Osteocyte (in vitro differentiated cells): Measurements from ENCODE around the gene MATN1. TPM values are rescaled to one million over a fixed set of nuclear protein-coding genes. Genes with fewer than 3 reads are reported as not detected.

ENCODE experiments used
- DNase-seq: peaks from one replicate; pipeline ENCODE4 v3.0.0; 2021; ENCODE audit warnings: mixed read lengths; ENCODE audit not compliant: unreplicated experiment; ENCODE audit errors: extremely low spot score
- H3K27ac Mint-ChIP-seq: one replicate; pipeline ENCODE4 v1.8.0; 2021; ENCODE audit warnings: mild to moderate bottlenecking, mixed read lengths; ENCODE audit not compliant: unreplicated experiment
- H3K27me3 Mint-ChIP-seq: one replicate; pipeline ENCODE4 v1.8.0; 2021; ENCODE audit warnings: mixed read lengths; ENCODE audit not compliant: unreplicated experiment
- H3K36me3 Mint-ChIP-seq: one replicate; pipeline ENCODE4 v1.8.0; 2021; ENCODE audit warnings: mixed read lengths; ENCODE audit not compliant: unreplicated experiment
- H3K4me1 Mint-ChIP-seq: one replicate; pipeline ENCODE4 v1.8.0; 2021; ENCODE audit warnings: mixed read lengths; ENCODE audit not compliant: unreplicated experiment
- H3K4me3 Mint-ChIP-seq: one replicate; pipeline ENCODE4 v1.8.0; 2021; ENCODE audit warnings: mild to moderate bottlenecking, moderate library complexity, mixed read lengths; ENCODE audit not compliant: unreplicated experiment
- H3K9me3 Mint-ChIP-seq: one replicate; pipeline ENCODE4 v1.8.0; 2021; ENCODE audit warnings: mixed read lengths; ENCODE audit not compliant: unreplicated experiment
- total RNA-seq: library from RNA; stranded (reverse); gene quantifications from 2 replicates; pipeline ENCODE4 v1.2.1, GENCODE V29; 2021
- TF ChIP-seq, protein P1 (sequence below): fragments of 200-600 bp; sonication (generic); IDR thresholded peaks from 2 replicates; pipeline ENCODE4 v1.5.0; 2021; ENCODE audit warnings: antibody characterized with exemption, mild to moderate bottlenecking, moderate library complexity

Gene MATN1
- total RNA-seq, 1 donor from 2014 or later = 0.99 TPM

DNA sequence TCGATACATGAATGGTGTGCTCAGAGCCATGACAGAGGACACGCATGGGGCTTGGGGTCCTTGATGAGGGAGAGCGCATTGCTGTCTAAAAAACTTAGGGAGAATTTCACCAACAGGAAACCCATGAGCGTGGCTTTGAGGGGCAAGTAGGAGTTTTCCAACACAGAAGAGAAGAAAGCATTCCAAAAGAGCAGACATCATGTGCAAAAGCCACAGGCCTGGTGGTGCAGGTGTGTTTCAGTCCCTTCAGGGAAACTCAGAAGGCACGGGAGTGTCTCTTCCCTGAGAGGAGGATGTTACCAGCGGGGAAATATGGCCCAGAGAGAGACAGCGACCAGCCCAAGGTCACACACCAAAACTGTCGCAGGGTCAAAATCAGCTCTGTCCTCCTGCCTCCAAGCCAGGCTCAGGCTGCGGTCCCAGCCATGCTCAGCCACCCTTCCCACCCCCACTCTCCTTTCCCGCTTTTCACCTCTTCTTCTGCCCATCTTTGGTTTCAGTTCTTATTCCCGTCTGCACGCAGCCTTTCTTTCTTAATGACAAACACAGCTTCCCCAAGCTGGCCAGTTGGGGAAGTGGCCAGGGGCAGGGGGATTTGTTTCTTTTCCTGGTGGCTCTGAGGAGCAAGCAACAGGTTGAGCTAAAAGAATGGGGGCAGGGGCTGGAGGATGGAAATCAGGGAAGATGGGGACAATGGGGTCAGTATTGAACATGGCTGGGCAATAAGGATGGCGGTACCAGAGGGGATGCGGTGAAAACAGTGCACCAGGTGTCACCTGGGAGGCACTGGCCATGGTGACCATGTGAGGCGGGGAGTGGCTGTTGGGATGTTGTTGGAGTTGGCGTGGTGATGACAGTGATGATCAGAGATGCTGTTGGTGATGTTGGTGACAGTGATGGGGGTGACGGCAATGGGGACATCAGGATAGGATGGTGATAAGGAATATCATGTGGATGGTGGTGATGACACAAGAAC lies 23.9 kb upstream of the MATN1 start:
- peaks cover 5% of the 10 kb centered on the region for H3K27me3 Mint-ChIP-seq
- no peak overlapping the region for H3K4me3 Mint-ChIP-seq
- TF ChIP-seq, protein P1, sequence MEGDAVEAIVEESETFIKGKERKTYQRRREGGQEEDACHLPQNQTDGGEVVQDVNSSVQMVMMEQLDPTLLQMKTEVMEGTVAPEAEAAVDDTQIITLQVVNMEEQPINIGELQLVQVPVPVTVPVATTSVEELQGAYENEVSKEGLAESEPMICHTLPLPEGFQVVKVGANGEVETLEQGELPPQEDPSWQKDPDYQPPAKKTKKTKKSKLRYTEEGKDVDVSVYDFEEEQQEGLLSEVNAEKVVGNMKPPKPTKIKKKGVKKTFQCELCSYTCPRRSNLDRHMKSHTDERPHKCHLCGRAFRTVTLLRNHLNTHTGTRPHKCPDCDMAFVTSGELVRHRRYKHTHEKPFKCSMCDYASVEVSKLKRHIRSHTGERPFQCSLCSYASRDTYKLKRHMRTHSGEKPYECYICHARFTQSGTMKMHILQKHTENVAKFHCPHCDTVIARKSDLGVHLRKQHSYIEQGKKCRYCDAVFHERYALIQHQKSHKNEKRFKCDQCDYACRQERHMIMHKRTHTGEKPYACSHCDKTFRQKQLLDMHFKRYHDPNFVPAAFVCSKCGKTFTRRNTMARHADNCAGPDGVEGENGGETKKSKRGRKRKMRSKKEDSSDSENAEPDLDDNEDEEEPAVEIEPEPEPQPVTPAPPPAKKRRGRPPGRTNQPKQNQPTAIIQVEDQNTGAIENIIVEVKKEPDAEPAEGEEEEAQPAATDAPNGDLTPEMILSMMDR = no peak
- H3K4me1 Mint-ChIP-seq = no peaks in the 10 kb centered on the region
- H3K27ac Mint-ChIP-seq = no peak overlapping the region
- no peak for DNase-seq
- no peaks in the 10 kb centered on the region for H3K36me3 Mint-ChIP-seq
- no peaks in the 10 kb centered on the region for H3K9me3 Mint-ChIP-seq

DNA sequence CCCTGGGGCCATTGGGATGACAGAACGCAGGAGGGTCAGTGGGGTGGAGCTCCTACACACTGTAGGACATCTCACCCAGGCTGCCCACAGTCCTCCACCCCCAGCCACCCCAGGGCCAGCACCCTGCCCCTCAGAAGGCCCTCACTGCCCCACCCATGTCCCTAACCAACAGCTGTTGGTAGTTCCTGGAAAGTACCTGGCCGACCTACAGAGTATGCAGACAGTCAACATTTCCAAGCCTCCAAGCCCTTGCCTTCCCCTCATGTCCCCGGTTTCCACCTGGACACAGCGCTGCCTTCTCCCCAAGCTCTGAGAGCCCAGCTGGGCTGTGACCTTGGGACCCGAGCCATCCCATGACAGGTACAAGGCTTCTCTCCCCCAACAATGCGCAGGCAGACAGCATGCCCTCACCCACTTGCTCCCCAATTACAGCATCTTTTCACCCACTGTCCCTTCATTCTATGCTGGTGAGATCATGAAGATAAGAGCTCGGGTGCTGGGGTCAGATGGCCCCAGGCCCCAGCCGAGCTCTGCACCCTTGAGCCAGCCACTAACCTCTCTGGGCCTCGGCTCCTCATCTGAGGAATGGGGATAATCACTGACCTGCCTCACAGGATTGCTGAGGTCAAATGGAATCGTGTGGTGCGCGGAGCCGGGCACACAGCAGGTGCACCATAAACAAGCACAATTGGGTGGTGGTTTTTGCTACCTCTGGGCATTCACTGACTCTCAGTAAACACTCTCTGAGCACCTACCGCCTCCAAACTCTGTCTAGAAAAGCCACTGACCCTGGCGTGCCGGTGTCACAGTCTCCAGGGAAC lies 23.0 kb upstream of the MATN1 start:
- Mint-ChIP-seq H3K36me3 (no peaks in the 10 kb centered on the region), H3K4me3 (no peak overlapping the region), H3K4me1 (no peaks in the 10 kb centered on the region), H3K9me3 (no peaks in the 10 kb centered on the region), H3K27me3 (peaks cover 7% of the 10 kb centered on the region), H3K27ac (no peak overlapping the region)
- TF ChIP-seq, protein P1 = no peak
- DNase-seq = no peak

DNA sequence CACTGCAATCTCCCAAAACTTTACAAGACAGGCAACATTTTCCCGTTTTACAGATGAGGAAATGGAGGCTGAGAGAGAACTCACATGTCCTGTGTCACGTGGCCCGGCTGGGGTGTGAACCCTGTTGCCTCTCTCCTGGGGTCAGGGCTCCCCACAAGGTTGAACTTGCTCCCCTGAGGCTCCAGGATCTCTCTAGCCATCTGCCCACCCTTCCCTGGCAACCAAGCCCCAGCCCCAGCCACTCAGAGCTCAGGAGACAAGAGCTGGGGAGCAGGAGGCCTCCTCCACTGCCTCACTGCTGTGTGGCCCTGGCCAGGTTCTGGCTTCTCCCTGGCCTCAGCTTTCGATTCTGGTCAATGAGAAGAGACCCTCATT lies 22.4 kb upstream of the MATN1 start:
- no peak for DNase-seq
- H3K36me3 Mint-ChIP-seq = no peaks in the 10 kb centered on the region
- TF ChIP-seq, protein P1 = no peak
- H3K9me3 Mint-ChIP-seq = no peaks in the 10 kb centered on the region
- H3K27me3 Mint-ChIP-seq = peaks cover 7% of the 10 kb centered on the region
- H3K4me3 Mint-ChIP-seq = no peak overlapping the region
- H3K27ac Mint-ChIP-seq = no peak overlapping the region
- no peaks in the 10 kb centered on the region for H3K4me1 Mint-ChIP-seq

DNA sequence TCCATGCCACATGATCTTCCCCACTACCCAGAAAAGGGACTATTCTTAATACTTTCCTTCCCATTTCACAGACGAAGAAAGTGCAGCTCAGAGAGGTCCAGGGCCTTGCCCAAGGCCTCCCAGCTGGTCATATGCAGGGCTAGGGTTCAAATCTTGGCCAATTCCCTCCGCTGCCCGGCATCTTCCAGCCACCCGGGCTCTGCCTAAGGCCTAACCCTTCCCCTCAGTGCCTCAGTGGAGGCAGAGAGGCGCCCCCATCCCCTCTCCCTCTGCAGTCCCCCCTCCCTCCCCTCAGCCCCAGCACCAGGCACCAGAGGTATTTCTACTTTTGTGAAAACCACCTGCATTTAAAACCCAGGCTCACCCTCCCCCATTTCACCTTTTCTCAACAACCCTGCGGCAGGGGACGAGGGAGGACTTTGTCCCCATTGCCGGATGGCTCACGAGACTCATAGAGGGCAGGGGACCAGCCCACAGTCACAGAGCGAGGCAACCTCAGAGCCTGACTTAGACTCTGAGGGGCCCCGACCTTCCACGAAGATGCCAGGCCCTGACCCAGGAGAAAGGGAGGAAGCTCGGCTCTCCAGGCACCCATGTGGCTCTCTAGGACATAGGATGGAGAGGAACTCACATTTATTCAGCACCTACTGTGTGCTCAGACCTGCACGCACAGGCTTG lies 21.9 kb upstream of the MATN1 start:
- H3K36me3 Mint-ChIP-seq = no peaks in the 10 kb centered on the region
- no peak overlapping the region for H3K4me3 Mint-ChIP-seq

More for the DNA sequence above, 21.9 kb upstream of the MATN1 start:
- no peak overlapping the region for H3K27ac Mint-ChIP-seq
- peaks cover 7% of the 10 kb centered on the region for H3K27me3 Mint-ChIP-seq
- no peak for DNase-seq
- no peaks in the 10 kb centered on the region for H3K9me3 Mint-ChIP-seq
- H3K4me1 Mint-ChIP-seq = no peaks in the 10 kb centered on the region
- TF ChIP-seq, protein P1 = no peak
